ENCODE measurements around the gene SRRM5.

- TF ChIP-seq SUZ12 (IDR thresholded peaks at IDR 0.05; ENCODE audit: extremely low read depth, insufficient read depth, insufficient read length) (no peak), ZNF274 (IDR thresholded peaks at IDR 0.05; ENCODE audit: low read depth, low read length) (no peak), YY1 (IDR thresholded peaks at IDR 0.05; ENCODE audit: insufficient read depth, insufficient read length) (no peak)
Observed at GRCh38 chr19:43634068-43634467, 22.2 kb downstream of the SRRM5 start.

Measured in NT2/D1 (cell line).